ENCODE data around the gene CYP3A5. TPM values are rescaled to one million over a fixed set of nuclear protein-coding genes. Genes with fewer than 3 reads are reported as not detected.
"Not testable (repeated sequence)": the region's sequence is repeated elsewhere in the genome, so short reads cannot be mapped to it uniquely, and the experiment has no call there.

Gene CYP3A5
- total RNA-seq = not detected

DNA sequence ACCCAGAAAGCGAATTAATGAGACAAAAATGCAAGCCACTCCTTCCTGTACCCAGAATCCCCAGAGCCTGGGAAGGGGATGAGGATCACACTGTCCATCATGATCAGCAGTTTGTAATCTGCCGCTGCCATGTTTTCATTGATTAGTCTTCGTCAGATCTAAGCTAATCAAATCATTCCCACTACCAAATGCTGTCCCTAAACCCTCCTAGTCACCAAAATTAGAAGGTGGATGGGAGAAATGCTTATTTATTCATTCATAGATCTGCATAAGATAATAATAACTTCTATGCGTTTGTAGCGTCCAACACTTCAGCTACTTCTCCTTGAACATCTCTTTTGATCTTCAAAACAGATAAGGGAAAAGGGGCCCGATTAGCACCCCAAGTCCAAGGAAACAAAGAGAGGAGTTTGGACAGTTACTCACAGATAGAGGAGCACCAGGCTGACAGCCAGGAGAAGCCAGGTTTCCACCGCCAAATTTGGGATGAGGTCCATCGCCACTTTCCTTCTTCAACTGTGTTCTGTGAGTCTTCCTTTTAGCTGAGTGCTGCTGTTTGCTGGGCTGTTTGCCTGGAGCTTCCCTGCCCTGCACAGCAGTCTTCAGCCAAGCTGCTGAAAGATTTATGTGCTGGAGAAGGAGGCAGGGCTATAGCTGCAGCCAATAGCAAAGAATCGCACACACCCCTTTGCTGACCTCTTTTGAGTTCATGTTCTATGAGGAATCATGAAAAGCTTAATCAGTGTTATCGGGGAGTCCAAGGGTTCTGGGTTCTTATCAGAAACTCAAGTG lies at the start of gene CYP3A5:
CYP3A5 (minus strand) TSS at position 597 of the 792 bp plus-strand sequence; CDS start at position 497, 100 bp downstream.
- DNase-seq (ENCODE audit: low read depth in 2 of 3, low spot score in 2 of 3) = no peak

DNA sequence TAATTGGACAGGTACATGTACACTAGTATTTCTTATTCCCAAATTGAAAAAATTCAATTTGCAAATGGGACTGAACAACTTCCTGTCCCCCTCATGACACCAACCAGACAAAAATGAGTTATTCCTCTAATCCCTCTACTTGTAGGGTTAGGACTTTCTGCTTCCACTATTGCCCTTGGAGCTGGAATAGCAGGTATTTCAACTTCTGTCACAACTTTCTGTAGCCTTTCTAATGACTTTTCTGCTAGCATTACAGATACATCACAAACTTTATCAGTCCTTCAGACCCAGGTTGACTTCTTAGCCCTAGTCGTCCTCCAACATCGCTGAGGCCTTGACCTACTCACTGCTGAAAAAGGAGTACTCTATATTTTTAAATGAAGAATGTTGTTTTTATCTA lies 48.8 kb upstream of the CYP3A5 start:
- DNase-seq (ENCODE audit: low read depth in 2 of 3, low spot score in 2 of 3) = no peak

DNA sequence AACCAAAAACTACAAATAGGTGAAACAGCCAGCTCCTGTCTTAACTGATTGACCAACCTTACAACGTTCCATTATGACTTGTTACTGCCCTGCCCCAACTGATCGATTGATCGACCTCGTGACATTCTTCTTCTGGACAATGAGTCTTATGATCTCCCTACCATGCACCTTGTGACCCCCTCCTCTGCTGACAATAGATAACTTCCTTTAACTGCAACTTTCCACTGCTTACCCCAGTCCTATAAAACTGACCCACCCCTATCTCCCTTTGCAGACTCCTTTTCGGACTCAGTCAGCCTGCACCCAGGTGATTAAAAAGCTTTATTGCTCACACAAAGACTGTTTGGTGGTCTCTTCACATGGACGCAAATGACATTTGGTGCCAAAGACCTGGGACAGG lies 43.4 kb upstream of the CYP3A5 start:
- DNase-seq (ENCODE audit: low read depth in 2 of 3, low spot score in 2 of 3) = not testable (repeated sequence)

DNA sequence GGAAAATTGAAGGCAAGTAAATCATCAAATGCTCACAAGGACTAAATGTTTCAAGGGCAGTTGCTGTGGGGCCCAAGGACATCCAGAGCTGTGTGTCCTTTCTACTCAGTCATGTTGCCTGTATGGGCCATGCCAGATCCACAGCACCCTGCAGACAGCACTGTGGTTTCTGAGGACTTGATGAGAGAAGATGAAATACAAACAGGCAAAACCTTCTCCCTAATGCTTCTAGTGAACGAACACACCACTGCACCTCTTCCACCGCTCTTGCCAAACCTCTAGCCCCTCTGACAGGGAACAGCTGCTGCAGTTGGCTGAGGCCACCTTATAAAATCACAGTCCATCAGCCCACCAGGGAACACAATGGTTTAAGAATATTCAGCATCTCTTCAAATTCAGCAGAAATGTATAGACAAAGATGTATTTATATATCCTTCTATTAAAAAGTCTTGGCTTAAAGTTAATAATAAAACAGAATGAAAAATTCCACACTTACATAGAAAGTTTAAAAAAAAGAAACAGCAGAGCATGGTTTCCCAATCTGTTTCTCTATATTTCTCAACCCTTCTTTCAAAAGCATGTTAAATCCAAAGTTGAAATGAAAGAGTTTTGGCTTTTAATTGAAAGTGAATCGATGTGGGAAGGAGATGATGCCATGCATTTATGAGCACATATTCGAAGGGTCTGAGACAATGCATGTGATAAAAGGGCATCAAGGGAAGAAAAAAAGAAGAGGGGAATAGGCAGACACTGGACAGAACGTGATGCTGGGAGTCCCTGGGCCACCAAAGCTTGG lies 41.2 kb upstream of the CYP3A5 start:
- DNase-seq (ENCODE audit: low read depth in 2 of 3, low spot score in 2 of 3) = no peak

DNA sequence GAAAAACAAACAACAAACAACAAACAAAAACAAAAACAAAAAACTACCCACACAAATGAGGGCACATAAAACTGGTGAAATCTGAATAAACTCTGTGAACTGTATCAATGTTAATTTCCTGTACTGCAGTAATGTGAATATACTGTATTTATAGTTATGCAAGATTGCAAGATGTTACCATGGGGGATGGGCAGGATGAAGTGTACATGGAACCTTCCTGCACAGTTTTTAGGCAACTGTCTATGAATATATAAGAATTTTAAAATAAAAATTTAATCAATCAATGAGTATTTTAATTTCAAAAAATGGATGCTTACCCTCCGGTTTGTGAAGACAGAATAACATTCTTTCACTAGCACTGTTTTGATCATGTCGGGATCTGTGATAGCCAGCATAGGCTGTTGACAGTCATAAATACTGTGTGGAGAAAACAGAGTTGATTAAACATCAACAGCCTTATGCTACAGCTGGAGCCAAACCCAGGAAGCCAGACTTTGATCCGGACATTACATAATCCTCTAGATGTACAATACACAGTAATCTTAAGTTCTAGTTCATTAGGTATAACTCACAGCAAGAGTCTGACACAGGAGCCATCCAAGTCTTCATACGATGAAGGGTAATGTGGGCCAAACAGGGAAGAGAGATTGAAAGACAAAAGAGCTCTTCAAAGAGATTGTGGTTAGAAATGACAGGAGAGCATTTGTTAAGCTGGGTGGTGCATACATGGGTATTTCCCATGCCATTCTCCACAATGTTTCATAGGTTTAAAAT lies 40.4 kb upstream of the CYP3A5 start:
- no peak for DNase-seq (ENCODE audit: low read depth in 2 of 3, low spot score in 2 of 3)

DNA sequence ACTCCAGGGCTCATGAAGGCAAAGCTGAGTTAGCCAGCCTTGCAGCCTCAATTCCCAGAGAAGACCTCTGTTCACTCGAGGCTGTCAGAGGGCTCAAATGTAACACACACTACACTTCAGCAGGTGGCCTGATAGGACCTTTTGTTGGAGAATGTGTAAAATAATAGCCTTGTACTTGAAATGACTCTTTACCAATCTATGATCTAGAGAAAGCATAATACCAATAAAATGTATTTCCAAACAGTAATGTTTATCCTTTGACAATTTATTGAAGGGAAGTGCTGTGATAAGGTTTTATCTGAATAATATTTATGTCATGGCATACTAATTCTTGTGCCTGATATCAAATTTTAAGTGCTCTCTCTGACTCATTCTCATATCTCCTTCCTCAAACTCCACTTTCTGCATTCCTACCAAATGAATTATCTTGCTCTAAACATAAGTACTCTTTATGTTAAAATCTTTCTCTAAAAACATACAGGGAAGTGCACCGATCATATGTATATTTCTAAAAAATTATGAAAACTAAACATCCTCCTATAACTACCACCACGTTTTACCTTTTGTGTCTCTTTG lies 34.3 kb upstream of the CYP3A5 start:
- no peak for DNase-seq (ENCODE audit: low read depth in 2 of 3, low spot score in 2 of 3)

DNA sequence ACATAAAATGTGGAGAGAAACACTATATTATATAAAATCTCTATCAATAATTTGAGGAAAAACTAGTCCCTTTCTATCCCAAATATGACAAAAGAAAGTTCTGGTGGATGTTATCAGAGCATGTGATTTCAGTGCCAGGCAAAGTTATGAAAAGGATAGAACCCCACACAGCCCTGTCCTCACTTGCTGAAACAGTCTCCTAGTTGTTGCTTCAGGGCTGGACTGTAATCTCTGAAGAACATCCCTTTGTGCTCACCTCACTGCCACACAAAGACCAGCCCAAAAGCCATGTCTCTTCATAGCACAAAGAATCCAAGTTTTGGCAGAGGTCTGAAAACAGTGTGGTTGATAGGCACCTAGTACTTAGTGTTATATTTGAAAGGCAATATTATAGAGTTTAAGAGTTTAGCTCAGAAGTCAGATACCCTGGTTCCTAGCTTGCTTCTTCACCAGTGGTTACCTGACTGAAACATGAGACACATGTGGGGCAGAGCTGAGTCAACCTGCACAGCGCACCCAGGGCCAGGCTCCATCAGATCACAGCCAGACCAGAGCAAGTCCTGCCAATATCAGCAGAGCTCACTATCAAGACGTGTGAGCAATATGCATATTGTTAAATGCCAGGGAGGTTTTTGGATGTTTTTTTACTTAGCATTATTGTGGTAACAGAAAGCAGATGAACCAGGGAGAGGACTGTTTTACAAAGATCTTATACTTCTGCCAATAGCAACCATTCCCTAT lies 30.2 kb upstream of the CYP3A5 start:
- no peak for DNase-seq (ENCODE audit: low read depth in 2 of 3, low spot score in 2 of 3)

DNA sequence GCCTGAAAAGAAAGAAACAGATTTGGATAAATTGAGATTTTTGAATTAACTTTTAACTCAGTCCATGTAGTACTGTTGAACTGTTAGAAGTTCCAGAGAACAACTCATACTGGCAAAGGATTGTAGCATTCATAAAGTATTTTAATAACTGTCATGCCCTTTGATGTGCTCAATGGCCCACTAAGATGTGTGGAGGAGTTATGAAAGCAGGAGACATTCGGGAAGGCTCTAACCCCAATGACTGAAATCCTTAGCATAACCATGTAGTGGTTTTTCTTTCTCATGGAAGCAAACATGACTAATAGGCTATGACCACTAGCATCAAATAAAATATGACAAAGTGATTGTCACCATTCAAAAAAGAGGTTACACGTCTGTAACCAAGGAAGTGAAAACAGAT lies 29.5 kb upstream of the CYP3A5 start:
- no peak for DNase-seq (ENCODE audit: low read depth in 2 of 3, low spot score in 2 of 3)

DNA sequence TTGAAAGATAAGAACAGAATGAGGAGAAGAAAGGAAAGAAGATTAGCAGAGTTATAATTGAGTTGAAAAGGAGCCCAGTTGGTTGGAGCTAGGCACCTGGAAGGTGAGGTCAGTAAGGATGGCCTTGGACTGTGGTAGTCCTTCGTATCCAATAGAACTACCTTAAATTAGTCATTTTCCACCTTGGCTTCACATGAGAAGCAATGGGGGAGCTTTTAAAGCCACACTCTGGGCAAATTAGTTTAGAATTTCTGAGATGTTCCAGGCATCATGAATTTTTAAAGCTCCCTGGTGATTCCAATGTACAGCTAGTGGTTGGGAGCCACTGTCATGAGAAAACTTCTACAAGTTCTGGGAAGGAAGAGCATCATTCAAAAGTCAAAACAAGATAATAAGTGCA lies 27.3 kb upstream of the CYP3A5 start:
- peak in 2 of 3 donors; percentile 8 to 29 for DNase-seq (ENCODE audit: low read depth in 2 of 3, low spot score in 2 of 3)

DNA sequence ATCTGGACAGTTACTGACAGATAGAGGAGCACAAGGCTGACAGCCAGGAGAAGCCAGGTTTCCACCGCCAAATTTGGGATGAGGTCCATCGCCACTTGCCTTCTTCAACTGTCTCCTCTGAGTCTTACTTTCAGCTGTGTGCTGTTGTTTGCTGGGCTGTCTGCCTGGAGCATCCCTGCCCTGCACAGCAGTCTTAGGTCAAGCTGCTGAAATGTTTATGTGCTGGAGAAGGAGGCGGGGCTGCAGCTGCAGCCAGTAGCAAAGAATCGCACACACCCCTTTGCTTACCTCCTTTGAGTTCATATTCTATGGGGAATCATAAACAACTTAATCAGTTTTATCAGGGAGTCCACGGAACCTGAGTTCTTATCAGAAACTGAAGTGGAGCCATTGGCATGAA lies 20.1 kb upstream of the CYP3A5 start:
- no peak for DNase-seq (ENCODE audit: low read depth in 2 of 3, low spot score in 2 of 3)

DNA sequence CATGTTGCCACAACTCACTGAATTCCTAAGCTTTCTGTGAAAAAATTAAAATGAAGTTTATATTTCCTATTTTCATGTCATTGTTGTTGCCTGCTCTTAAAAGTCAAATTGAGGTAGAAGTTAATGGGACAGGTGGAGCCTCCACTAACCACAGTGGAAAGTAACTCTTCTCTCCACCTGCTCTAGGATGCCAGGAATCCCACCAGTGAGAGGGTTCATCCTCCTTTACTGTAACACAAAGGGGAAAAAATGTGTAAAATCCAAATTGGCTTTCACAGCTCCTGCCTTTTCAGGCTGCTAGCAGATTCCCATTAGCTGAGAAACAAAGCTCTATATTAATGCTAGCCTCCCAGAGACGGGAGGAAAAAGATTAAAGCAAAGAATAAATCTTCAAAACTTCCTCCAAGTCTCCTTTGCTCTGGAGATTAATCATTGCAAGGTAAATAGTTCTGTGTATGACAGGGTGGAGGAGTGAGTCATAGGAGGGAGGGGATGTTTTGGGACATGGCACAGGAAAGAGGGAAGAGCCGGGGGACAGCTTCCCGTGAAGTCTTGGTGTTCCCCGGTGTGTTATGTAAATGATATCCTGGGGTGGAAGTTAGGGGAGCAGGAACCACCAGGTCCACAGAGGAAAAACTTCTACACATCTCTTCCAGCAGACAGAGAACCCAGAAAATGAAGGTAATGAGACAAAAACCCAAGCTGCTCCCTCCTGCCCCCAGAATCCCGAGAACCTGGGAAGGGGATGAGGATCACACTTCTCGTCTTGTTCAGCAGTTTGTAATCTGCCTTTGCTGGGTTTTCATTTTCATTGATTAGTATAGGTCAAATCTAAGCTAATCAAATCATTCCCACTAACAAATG lies 19.3 kb upstream of the CYP3A5 start:
- DNase-seq (ENCODE audit: low read depth in 2 of 3, low spot score in 2 of 3) = not testable (repeated sequence)

DNA sequence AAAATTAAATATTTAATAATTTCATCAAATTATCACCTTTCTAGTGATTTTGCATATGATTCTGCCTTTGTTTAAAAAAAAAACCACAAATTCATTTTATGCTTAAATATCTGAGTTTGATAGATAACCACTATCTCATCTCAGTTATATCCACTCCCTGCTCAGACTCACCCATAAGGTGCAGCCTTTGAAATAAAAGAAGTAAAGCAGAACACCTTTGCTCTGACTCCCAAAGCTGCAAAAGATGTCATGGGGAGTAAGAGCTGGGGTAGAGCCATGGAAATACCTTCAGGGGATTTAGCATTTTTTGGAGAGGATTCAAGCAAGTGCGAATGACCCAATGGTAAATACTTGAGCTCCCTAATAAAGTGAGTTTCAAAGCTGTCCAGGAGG lies 15.1 kb upstream of the CYP3A5 start:
- DNase-seq (ENCODE audit: low read depth in 2 of 3, low spot score in 2 of 3) = no peak

DNA sequence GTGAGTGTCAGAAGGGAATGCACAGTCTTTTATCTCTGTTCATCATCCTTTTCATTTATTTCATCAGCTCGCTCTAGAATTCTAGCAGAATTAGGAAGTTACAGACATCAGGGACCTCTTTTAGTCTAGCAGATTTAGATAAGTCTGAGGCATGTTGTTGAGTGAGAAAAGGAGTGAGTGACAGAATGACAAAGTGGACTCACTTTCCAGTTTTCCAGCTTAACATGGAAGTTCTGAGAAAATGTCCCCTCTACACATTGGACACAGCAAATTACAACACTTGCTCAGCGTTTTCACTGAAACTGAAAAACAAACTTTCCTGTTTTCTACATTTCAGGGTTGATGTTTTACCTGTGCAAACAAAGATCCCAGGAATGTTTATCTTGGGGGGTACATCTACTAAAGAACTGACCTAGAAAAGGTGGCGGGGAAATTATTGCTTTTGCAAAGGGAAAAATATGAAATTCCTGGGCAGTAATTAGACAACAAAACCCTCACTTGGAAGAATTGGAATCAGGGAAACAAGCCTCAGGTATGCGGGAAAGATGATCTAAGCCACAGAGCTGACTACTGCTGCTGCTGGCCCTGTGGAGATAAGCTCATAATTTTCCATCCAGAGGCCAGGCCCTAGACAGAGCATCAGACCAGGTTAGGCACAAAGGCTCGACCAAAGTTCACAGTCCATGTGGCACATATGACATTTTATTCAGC lies 14.6 kb upstream of the CYP3A5 start:
- no peak for DNase-seq (ENCODE audit: low read depth in 2 of 3, low spot score in 2 of 3)

DNA sequence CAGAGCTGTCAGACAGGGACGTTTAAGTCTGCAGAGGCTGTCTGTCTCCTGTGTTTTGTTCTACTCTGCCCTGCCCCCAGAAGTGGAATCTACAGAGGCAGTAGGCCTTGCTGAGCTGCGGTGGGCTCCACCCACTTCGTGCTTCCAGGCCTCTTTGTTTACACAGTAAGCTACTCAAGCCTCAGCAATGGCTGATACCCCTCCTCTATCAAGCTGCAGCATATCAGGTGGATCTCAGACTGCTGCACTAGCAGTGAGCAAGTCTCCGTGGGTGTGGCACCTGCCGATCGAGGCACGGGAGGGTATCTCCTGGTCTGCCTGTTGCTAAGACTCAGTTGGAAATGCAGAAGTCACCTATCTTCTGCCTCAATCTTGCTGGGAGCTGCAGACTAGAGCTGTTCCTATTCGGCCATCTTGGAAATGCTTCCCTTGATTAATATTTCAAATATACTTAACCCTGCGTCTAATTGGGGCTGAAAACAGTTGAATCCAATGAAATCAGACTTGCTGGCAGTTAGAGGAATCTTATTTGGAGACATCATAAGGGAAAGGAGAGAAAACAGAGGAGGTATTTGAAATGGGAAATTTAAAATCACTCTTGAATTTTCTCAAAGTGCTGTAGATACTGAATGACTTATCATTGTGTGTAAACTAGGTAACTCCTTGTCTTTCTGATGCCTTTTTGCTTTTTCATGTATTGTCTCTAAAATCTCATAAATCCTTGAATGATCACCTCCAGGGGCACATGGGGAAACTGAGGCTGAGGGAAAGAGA lies 13.8 kb upstream of the CYP3A5 start:
- no peak for DNase-seq (ENCODE audit: low read depth in 2 of 3, low spot score in 2 of 3)

DNA sequence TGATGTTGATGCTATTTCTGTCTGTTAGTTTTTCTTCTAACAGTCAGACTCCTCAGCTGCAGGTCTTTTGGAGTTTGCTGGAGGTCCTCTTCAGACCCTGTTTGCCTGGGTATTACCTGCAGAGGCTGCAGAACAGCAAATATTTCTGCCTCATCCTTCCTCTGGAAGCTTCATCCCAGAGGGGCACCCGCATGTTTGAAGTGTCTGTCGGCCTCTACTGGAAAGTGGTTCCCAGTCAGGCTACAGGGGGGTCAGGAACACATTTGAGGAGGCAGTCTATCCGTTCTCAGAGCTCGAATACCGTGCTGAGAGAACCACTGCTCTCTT lies 13.3 kb upstream of the CYP3A5 start:
- no peak for DNase-seq (ENCODE audit: low read depth in 2 of 3, low spot score in 2 of 3)

DNA sequence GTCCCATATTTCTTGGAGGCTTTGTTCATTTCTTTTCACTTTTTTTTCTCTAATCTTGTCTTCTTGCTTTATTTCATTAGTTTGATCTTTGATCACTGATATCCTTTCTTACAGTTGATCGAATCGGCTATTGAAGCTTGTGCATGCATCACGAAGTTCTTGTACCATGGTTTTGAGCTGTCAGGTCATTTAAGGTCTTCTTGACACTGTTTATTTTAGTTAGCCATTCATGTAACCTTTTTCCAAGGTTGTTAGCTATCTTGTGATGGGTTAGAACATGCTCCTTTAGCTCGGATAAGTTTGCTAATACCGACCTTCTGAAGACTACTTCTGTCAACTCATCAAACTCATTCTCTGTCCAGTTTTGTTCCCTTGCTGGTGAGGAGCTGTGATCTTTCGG lies 12.8 kb upstream of the CYP3A5 start:
- DNase-seq (ENCODE audit: low read depth in 2 of 3, low spot score in 2 of 3) = not testable (repeated sequence)

DNA sequence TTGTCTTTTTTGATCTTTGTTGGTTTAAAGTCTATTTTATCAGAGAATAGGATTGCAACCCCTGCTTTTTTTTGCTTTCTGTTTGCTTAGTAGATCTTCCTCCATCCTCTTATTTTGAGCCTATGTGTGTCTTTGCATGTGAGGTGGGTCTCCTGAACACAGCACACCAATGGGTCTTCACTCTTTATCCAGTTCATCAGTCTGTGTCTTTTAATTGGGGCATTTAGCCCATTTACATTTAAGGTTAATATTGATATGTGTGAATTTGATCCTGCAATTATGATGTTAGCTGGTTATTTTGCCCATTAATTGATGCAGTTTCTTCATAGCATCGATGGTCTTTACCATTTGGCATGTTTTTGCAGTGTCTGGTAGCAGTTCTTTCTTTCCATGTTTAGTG lies 11.9 kb upstream of the CYP3A5 start:
- not testable (repeated sequence) for DNase-seq (ENCODE audit: low read depth in 2 of 3, low spot score in 2 of 3)

DNA sequence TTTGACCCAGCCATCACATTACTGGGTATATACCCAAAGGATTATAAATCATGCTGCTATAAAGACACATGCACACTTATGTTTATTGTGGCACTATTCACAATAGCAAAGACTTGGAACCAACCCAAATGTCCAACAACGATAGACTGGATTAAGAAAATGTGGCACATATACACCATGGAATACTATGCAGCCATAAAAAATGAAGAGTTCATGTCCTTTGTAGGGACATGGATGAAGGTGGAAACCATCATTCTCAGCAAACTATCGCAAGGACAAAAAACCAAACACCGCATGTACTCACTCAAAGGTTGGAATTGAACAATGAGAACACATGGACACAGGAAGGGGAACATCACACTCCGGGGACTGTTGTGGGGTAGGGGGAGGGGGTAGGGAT lies 11.1 kb upstream of the CYP3A5 start:
- DNase-seq (ENCODE audit: low read depth in 2 of 3, low spot score in 2 of 3) = not testable (repeated sequence)

Measured in hematopoietic multipotent progenitor cell (in vitro differentiated cells).